GM12865 (cell line): ENCODE measurements around the gene TMEM131L.
A peak's percentile ranks its signal among the peaks of the same experiment; 100 is the strongest.

Experiments used
- DNase-seq: peaks from one replicate; pipeline ENCODE4 v3.0.0; 2010; ENCODE audit warnings: low read depth
- H3K4me3 ChIP-seq: 2 replicates; pipeline ENCODE4 v1.5.1; 2011; ENCODE audit warnings: mild to moderate bottlenecking, low read depth, low read length, control low read depth
- CTCF ChIP-seq: IDR thresholded peaks from 2 replicates; pipeline ENCODE4 v1.5.1; 2011; ENCODE audit warnings: low read length, control low read depth, low read depth, inconsistent platforms; ENCODE audit not compliant: insufficient read depth; ENCODE audit errors: missing control alignments

Gene TMEM131L

GRCh38 chr4:153523941-153524386 is 57.8 kb downstream of the TMEM131L start:
- peak overlapping the region; percentile 25 for H3K4me3 ChIP-seq
- no peak for DNase-seq
- TF ChIP-seq CTCF = no peak

- H3K4me3 ChIP-seq = no peak overlapping the region
- no peak for TF ChIP-seq CTCF
- DNase-seq = no peak
Measured at GRCh38 chr4:153524682-153525081, 58.5 kb downstream of the TMEM131L start.

DNA sequence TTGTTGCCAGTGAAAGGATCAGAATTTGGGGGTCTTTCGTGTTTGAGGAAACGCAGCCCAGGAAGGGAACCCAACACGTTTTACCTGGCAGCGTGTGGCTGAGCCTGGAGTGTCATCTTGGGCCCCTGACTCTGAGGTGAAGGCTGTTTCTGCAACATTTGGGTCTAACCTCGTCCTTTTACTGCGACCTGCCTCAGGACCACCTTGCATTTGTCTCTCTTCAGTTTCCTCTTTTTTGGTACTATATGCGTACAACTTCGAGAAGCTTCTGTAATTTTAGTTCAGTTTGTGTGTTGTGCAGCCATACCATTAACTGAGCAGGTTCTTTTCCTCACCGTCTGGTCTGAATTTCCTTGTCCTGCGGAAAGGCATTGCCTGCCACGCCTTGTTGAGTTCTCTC is 61.5 kb downstream of the TMEM131L start:
- no peak for TF ChIP-seq CTCF
- peak overlapping the region; percentile 39 for H3K4me3 ChIP-seq
- no peak for DNase-seq

DNA sequence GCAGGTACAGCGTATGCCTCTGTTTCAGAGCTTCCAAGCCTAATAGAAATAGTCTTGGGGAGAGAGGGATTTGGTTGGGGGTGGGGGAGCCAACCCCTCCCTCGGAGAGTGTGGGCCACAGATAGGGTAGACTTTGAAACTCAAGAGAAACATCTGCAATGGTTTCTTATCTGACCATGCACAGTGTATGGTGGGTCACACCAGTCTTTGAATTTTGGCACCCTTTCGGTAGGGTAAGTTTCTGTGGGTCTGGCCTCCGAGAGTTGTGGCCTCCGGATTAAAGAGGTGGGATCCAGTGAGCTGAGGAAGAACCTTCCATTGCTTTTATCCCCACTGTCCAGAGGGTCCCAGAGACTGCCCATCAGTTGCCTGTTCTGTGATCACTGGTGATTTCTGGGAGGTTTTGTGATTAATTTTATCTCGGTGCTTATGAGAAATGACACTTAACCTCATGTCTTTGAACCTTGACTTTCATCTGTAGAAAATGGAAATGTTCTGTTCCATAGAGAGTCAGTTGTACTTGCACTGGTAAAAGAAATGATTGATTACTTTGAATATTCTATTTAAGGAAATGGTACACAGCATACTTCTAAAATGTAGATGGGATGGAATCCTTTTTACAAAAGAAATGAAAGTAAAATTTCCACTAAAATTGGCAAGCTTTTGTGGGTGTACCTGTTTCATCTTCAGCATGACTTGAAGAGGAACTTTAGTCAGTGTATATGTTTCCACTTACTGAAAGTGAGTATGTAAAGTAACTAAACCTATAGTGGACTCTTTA is 62.7 kb downstream of the TMEM131L start:
- no peak for TF ChIP-seq CTCF
- H3K4me3 ChIP-seq = peak overlapping the region; percentile 39
- peak; percentile 63 for DNase-seq

- no peak for DNase-seq
- no peak for TF ChIP-seq CTCF
- H3K4me3 ChIP-seq = peak overlapping the region; percentile 39
Measured at GRCh38 chr4:153529646-153530045, 63.5 kb downstream of the TMEM131L start.

GRCh38 chr4:153530284-153530999 is 64.3 kb downstream of the TMEM131L start:
- TF ChIP-seq CTCF = no peak

GRCh38 chr4:153531000-153531358 is 64.8 kb downstream of the TMEM131L start:
- no peak overlapping the region for H3K4me3 ChIP-seq
- DNase-seq = no peak
- no peak for TF ChIP-seq CTCF

More at GRCh38 chr4:153530284-153530999, 64.3 kb downstream of the TMEM131L start:
- H3K4me3 ChIP-seq = peak overlapping the region; percentile 39
- peak; percentile 36 for DNase-seq
